GM12873 (cell line): ENCODE results near the gene TTLL10.

Source experiments
- CTCF ChIP-seq: IDR thresholded peaks from 2 replicates; pipeline ENCODE4 v1.5.1; 2012; ENCODE audit warnings: low read depth, mild to moderate bottlenecking, moderate library complexity, low read length, control low read depth; ENCODE audit not compliant: insufficient read depth; ENCODE audit errors: missing control alignments

Gene TTLL10

GRCh38 chr1:1236945-1237873 is 63.5 kb downstream of the TTLL10 start:
- no peak for TF ChIP-seq CTCF

GRCh38 chr1:1237874-1238701 is 64.4 kb downstream of the TTLL10 start:
- no peak for TF ChIP-seq CTCF

GRCh38 chr1:1238702-1239178 is 65.1 kb downstream of the TTLL10 start:
- no peak for TF ChIP-seq CTCF

- no peak for TF ChIP-seq CTCF
These were observed 65.5 kb downstream of the TTLL10 start for GRCh38 chr1:1239227-1239613.

- TF ChIP-seq CTCF, result no peak
These were observed 66.1 kb downstream of the TTLL10 start for GRCh38 chr1:1239614-1240347.

GRCh38 chr1:1240348-1240732 is 66.7 kb downstream of the TTLL10 start:
- no peak for TF ChIP-seq CTCF
